Gastrocnemius medialis (tissue), 4 donors: ENCODE results near the gene TUT4.

Experiments used
- CTCF ChIP-seq, 5 experiments: fragments of 450-650 bp in 3 of 5; fragments of 200-600 bp in 2 of 5; sonication (generic) in 2 of 5; IDR thresholded peaks in 4 of 5; conservative IDR thresholded peaks in 1 of 5; 1 replicate in 4 of 5; 2 replicates in 1 of 5; pipeline ENCODE4 v1.5.1; 2016 to 2019; ENCODE audit warnings: antibody characterized with exemption in 5 of 5, mild to moderate bottlenecking in 3 of 5, moderate library complexity in 3 of 5
- POLR2A ChIP-seq, 2 donors: fragments of 450-650 bp; IDR thresholded peaks; one replicate each; pipeline ENCODE4 v1.6.1; 2017; ENCODE audit warnings: antibody characterized with exemption in 2 of 2, mild to moderate bottlenecking in 2 of 2, moderate library complexity in 2 of 2

GRCh38 chr1:52511851-52512615 lies 40.9 kb downstream of the TUT4 start:
- TF ChIP-seq POLR2A (IDR thresholded peaks at IDR 0.05) (no peak), CTCF (IDR thresholded peaks at IDR 0.05 in 4 of 5, conservative IDR thresholded peaks at IDR 0.05 in 1 of 5) (no peak)
